ENCODE measurements around the gene CUL9.

The CUL9 gene

DNA sequence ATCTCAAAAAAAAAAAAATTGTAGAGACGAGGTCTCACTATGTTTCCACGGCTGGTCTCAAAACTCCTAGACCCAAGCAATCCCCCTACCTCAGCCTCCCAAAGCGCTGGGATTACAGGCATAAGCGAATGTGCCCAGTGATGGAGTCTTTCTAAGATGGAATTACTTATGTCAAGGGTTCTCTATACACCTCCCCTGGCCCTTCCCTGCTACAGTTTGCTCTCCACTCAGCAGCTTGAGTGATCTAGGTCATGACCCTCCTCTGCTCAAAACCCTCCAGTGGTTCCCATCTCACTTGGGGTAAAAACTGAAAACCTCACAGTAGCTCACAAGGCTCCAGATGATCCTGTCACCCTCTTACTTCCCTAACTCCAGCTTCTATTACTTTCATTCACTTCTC, 49.1 kb downstream of the CUL9 start:
- DNase-seq = no peak

- DNase-seq = no peak
Observed at GRCh38 chr6:43231735-43232450, 49.9 kb downstream of the CUL9 start.

- DNase-seq = no peak
Observed at GRCh38 chr6:43235841-43236240, 53.8 kb downstream of the CUL9 start.

DNA sequence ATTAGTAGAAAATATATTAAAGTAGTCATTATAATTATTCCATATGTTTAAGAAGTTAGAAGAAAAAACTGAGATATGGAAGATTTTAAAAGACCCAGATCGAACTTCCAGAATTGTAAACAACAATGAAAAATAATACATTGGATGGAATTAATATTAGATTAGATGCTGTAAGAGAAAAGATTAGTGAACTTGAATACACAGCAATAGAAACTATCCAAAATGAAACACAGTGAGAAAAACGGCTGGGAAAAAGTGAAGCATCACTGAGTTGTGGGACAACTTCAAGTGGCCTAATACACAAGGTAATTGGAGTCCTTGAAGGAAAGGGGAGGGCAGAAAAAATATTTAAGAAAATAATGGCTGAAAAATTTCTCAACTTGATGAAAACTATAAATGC, 57.1 kb downstream of the CUL9 start:
- no peak for DNase-seq

GRCh38 chr6:43240950-43241349, 59.0 kb downstream of the CUL9 start:
- no peak for DNase-seq

DNA sequence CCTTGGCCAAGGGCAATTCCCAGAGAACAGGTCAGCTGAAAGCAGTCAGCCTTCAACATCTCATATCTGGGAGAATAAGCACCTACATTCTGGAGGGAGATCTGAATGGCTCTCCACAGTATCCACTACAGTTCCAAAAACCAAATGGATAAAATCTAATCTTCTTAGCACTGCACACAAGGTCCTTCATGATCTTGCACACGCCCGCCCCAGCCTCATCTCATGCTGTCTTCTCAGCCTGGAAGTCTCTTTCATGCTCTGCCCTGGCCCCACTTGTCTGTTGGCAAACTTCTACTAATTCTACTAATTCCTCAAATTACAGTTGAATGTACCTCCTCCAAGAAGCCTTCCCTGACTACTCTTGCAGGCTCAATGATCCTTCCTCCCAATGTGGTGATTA, 59.5 kb downstream of the CUL9 start:
- DNase-seq = no peak

- no peak for DNase-seq
Observed at GRCh38 chr6:43242908-43243663, 61.1 kb downstream of the CUL9 start, which contains the start of gene TTBK1. Gene TTBK1 (plus strand): TSS chr6:43243481. CDS start chr6:43246661, 3,180 bp downstream.

DNA sequence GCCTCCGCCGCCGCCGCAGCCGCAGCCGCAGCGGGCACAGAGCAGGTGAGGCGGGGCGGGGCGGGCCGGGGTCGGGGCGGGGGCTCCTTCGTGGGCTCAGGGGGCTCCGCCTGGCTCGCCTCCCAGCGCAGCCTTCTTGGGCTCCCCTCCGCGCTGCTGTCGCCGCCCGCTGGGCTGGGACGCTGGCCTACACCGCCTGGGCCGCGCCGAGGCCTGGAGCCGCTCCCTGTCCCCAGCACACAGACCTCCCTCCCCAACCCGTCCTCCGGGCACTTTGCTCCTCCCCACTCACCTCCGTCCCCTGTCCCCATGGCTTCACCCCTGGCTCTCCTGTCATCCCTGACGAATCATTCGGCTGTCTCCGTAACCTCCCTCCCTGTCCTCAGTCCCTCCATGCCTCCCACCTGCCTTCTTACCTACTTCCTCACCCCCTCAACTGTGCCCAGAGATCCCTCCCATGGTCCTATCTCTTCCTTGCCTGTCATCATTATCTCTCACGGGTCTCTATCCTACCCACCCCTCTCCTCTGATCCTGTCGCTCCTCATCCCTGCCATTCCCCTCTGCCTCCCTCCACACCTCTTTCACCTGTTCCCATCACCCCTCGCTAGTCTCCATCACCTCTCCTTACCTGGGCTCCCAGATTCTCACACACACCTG, 61.8 kb downstream of the CUL9 start:
- no peak for DNase-seq

GRCh38 chr6:43246301-43247113, 64.5 kb downstream of the CUL9 start:
- DNase-seq = no peak

DNA sequence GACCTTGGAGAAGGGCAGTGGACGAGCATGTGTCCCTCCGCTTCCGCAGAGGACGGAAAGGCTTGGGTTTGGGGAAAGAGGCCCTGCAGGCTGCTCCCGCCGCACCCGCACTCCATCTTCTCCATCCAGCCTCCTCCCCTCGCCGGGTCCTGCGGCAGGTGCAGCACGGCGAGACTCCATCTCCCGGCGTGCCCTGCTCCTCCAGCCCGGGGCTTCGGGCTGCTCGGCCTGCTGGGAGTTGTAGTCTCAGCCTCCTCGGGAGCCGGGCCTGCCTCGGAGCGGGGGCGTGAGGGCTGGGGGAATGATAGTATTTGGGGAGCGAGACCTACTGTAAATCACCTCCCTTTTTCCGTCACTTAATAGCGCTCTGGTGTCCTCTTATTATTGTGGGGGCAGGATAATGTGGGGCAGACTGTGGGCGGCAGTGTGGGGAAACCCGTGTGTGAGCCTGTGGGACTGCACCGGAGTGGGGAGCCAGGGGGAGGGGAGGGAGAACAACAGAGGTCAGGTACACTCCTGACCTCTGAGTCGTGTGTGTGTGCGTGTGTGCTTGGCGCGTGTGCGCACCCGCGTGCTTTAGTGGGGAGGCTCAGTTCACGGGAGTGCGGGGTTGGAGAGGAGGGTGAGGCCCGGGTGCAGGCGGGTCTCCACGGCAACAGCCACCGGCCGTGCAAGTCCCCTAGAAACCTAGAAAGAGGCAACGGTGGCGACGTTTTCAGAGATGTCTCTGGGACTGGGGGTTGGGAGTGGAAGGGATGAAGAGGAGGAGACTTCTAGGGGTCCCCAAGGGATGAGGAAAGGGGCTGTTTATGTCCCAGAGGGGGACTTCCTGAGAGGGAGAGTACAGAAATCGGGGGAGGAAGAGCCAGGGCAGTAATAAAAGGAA, 65.4 kb downstream of the CUL9 start:
- peak; percentile 70 for DNase-seq

GRCh38 chr6:43248101-43248500, 66.1 kb downstream of the CUL9 start:
- DNase-seq = no peak

DNA sequence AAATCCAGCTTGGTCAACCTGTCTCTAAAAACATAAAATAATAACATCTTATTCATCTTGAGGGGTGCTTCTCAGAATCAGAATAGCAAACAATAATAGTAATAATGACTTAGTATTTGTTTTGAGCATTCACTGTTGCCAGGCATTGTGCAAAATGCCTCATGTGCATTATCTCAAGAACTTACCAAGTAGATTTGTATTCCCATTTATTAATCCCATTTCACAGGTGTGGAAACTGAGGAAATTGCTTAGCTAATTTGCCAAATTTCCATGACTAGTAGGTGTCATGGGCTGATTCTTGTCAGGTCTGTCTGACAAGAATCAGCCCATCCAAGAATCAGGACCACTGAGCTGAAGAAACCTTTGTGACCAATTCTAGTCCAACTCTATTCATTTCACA, 66.8 kb downstream of the CUL9 start:
- no peak for DNase-seq

- DNase-seq = no peak
Observed at GRCh38 chr6:43250992-43251373, 69.0 kb downstream of the CUL9 start.

- no peak for DNase-seq
Observed at GRCh38 chr6:43253401-43253800, 71.4 kb downstream of the CUL9 start.

GRCh38 chr6:43254138-43254817, 72.3 kb downstream of the CUL9 start:
- DNase-seq = no peak

- no peak for DNase-seq
Observed at GRCh38 chr6:43254846-43255245, 72.8 kb downstream of the CUL9 start.

- DNase-seq = no peak
Observed at GRCh38 chr6:43255408-43256054, 73.5 kb downstream of the CUL9 start.

- no peak for DNase-seq
Observed at GRCh38 chr6:43256670-43257366, 74.8 kb downstream of the CUL9 start.

GRCh38 chr6:43257367-43258145, 75.6 kb downstream of the CUL9 start:
- DNase-seq = no peak

Data from activated gamma-delta T cell treated with Interleukin-2 at 50 U/mL for 16 hours (primary cell).